Stimulated activated CD4-positive, alpha-beta T cell treated with anti-CD3 and anti-CD28 coated beads, Interleukin-1b, Interleukin-23, amount 100 ng/mL, for 4 hours (primary cell): ENCODE data around the gene ANKRD33B.
"Not testable (repeated sequence)": the region's sequence is repeated elsewhere in the genome, so short reads cannot be mapped to it uniquely, and the experiment has no call there.

Experiments used
- DNase-seq, 2 donors: peaks; one replicate each; pipeline ENCODE4 v3.0.0-alpha.2; 2020; ENCODE audit warnings: low read depth in 2 of 2

Gene ANKRD33B

GRCh38 chr5:10658265-10658664, 94.4 kb downstream of the ANKRD33B start:
- DNase-seq = no peak

GRCh38 chr5:10660135-10660534, 96.3 kb downstream of the ANKRD33B start:
- no peak for DNase-seq

GRCh38 chr5:10660720-10661387, 97.0 kb downstream of the ANKRD33B start:
- no peak for DNase-seq

GRCh38 chr5:10661401-10661800, 97.5 kb downstream of the ANKRD33B start:
- DNase-seq = no peak

GRCh38 chr5:10662083-10662482, 98.2 kb downstream of the ANKRD33B start:
- no peak for DNase-seq

- no peak for DNase-seq
Measured at GRCh38 chr5:10662661-10663488, 99.0 kb downstream of the ANKRD33B start.

GRCh38 chr5:10663489-10664179, 99.8 kb downstream of the ANKRD33B start:
- no peak for DNase-seq

GRCh38 chr5:10664180-10664769, 100.4 kb downstream of the ANKRD33B start:
- not testable (repeated sequence) for DNase-seq

- no peak for DNase-seq
Measured at GRCh38 chr5:10665799-10666198, 101.9 kb downstream of the ANKRD33B start.

GRCh38 chr5:10666531-10667299, 102.8 kb downstream of the ANKRD33B start:
- DNase-seq = no peak

GRCh38 chr5:10667431-10668057, 103.7 kb downstream of the ANKRD33B start:
- no peak for DNase-seq

GRCh38 chr5:10668697-10669096, 104.8 kb downstream of the ANKRD33B start:
- no peak for DNase-seq

- DNase-seq = no peak
Measured at GRCh38 chr5:10669983-10670382, 106.1 kb downstream of the ANKRD33B start.

GRCh38 chr5:10671041-10672008, 107.5 kb downstream of the ANKRD33B start:
- DNase-seq = no peak

- DNase-seq = no peak
Measured at GRCh38 chr5:10672146-10673016, 108.5 kb downstream of the ANKRD33B start.

GRCh38 chr5:10673017-10673389, 109.1 kb downstream of the ANKRD33B start:
- DNase-seq = no peak

GRCh38 chr5:10673407-10673806, 109.5 kb downstream of the ANKRD33B start:
- DNase-seq = no peak

- no peak for DNase-seq
Measured at GRCh38 chr5:10674096-10674495, 110.2 kb downstream of the ANKRD33B start.

- DNase-seq = no peak
Measured at GRCh38 chr5:10674582-10674981, 110.7 kb downstream of the ANKRD33B start.
